ENCODE measurements around the gene SPON2.

DNA sequence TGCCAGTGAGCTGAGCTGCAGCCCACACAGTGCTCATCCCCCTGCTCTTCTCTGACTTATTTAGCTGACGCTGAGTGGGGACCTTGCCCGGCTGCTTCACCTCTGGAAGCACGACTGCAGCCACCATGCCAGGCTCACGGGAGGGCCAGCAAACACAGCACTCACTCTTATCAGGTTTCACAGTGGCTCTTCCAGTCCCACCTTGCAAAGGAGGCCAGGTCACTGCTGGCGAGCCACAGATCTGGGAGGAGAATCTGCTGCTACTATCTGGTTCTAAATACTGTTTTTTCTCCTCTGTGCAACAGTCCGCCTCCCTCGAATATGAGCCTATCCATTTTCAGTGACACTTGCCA is 6.7 kb upstream of the SPON2 start:
- TF ChIP-seq CTCF (conservative IDR thresholded peaks at IDR 0.05 in 1 of 2, IDR thresholded peaks at IDR 0.05 in 1 of 2; ENCODE audit: extremely low read depth in 1 of 2, insufficient read depth in 1 of 2, low read depth in 1 of 2, low read length in 2 of 2) (no peak), EZH2 (IDR thresholded peaks at IDR 0.05; ENCODE audit: borderline replicate concordance, low read length) (no peak)
